ENCODE data around the gene ITGA11. TPM values are rescaled to one million over a fixed set of nuclear protein-coding genes. Genes with fewer than 3 reads are reported as not detected.

Gene ITGA11
- total and polyA plus RNA-seq, 2 of the 13 experiments (the other 11 are each of a cell fraction or from before 2014, with no cell fraction given) = not detected

- Histone ChIP-seq H4K20me1 (ENCODE audit: insufficient read depth, low read length) (no peaks in the 10 kb centered on the region), H3K79me2 (ENCODE audit: insufficient read depth, low read length) (no peaks in the 10 kb centered on the region), H3K4me3 (replicated peaks in 1 of 3; ENCODE audit: insufficient read depth in 1 of 3, low read depth in 2 of 3, low read length in 3 of 3) (no peak overlapping the region), H3K36me3 (replicated peaks in 1 of 2; ENCODE audit: control insufficient read depth in 1 of 2, insufficient read depth in 2 of 2, low read length in 2 of 2) (no peaks in the 10 kb centered on the region), H3K4me2 (ENCODE audit: low read depth, low read length) (no peak overlapping the region), H3K9ac (ENCODE audit: insufficient read depth, low read depth, low read length) (no peak overlapping the region), H3K4me1 (ENCODE audit: insufficient read depth, low read length) (0 out of 2 replicates have a peak, but pooled peaks cover under 1% of the 10 kb centered on the region), H3K27ac (ENCODE audit: extremely low read length, insufficient read depth, low read length) (no peak overlapping the region), H3K9me3 (ENCODE audit: low read length) (no peaks in the 10 kb centered on the region), H3K27me3 (ENCODE audit: control insufficient read depth in 1 of 2, insufficient read depth in 2 of 2, low read length in 2 of 2) (peaks cover 4 to 28% of the 10 kb centered on the region in 2 experiments), H2AFZ (ENCODE audit: low read length) (no peak overlapping the region)
- TF ChIP-seq SAFB2 (CRISPR knock-in tag; IDR thresholded peaks at IDR 0.05; ENCODE audit: borderline replicate concordance, low read depth) = no peak
- no peak for TF ChIP-seq GABPB1 (CRISPR knock-in tag; IDR thresholded peaks at IDR 0.05)
- TF ChIP-seq TEAD2 (CRISPR knock-in tag; IDR thresholded peaks at IDR 0.05) = no peak
- TF ChIP-seq, protein P1, sequence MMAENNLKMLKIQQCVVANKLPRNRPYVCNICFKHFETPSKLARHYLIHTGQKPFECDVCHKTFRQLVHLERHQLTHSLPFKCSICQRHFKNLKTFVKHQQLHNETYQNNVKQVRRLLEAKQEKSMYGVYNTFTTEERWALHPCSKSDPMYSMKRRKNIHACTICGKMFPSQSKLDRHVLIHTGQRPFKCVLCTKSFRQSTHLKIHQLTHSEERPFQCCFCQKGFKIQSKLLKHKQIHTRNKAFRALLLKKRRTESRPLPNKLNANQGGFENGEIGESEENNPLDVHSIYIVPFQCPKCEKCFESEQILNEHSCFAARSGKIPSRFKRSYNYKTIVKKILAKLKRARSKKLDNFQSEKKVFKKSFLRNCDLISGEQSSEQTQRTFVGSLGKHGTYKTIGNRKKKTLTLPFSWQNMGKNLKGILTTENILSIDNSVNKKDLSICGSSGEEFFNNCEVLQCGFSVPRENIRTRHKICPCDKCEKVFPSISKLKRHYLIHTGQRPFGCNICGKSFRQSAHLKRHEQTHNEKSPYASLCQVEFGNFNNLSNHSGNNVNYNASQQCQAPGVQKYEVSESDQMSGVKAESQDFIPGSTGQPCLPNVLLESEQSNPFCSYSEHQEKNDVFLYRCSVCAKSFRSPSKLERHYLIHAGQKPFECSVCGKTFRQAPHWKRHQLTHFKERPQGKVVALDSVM (CRISPR knock-in tag; IDR thresholded peaks at IDR 0.05) = no peak
- TF ChIP-seq KDM1A (CRISPR knock-in tag; IDR thresholded peaks at IDR 0.05) = no peak
- WGBS (ENCODE audit: low lambda C conversion rate) = 11% methylated on average over 5 of the region's 8 CpGs
- FAIRE-seq (no peak), DNase-seq (ENCODE audit: low spot score) (no peak), ATAC-seq (no peak)
- intact Hi-C loops (cut with micrococcal nuclease; ENCODE audit: unreplicated experiment) (no loop called here), in situ Hi-C loops (cut with HindIII; ENCODE audit: extremely low pct_ligation_motif_present, low pct_unique_long_range_greater_than_20kb) (no loop called here)
- CTCF ChIA-PET (ENCODE audit: low intra/inter-chr PET ratio, low total read pairs) = no interaction called here
- POLR2A ChIA-PET = no interaction called here
- BruUV-seq (replicated peaks) = no TSS peak
Observed at GRCh38 chr15:68410466-68411342, 21.3 kb downstream of the ITGA11 start.
